ENCODE results near the gene GTF2F1.
A peak's percentile ranks its signal among the peaks of the same experiment; 100 is the strongest.
"Not testable (repeated sequence)": the region's sequence is repeated elsewhere in the genome, so short reads cannot be mapped to it uniquely, and the experiment has no call there.

Gene GTF2F1

GRCh38 chr19:6384381-6384780 lies 8.6 kb downstream of the GTF2F1 start:
- no peak for DNase-seq (ENCODE audit: low read depth)

DNA sequence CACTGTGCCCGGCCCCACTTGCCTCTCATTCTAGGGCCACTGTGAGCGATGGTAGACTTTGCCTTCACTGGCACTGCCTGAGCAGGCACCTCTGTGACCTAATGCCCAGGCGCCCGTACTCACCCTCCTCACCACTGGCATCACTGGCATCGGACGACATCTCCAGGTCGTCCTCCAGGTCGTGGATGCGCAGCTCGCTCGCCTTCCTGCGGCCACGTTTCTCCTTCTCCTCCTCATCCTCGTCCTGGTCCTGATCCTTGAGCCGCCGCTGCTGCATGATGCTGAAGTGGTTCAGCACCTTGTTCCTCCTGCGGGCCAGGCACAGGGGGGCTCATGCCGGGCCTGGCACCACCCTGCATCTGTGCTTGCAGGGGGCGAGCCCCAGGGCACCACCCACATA lies 9.8 kb downstream of the GTF2F1 start:
- no peak for DNase-seq (ENCODE audit: low read depth)

- DNase-seq (ENCODE audit: low read depth), result no peak
Observed at GRCh38 chr19:6381030-6381750, 11.8 kb downstream of the GTF2F1 start.

GRCh38 chr19:6379744-6380143 lies 13.2 kb downstream of the GTF2F1 start:
- no peak for DNase-seq (ENCODE audit: low read depth)

GRCh38 chr19:6378486-6378885 lies 14.5 kb downstream of the GTF2F1 start:
- no peak for DNase-seq (ENCODE audit: low read depth)

DNA sequence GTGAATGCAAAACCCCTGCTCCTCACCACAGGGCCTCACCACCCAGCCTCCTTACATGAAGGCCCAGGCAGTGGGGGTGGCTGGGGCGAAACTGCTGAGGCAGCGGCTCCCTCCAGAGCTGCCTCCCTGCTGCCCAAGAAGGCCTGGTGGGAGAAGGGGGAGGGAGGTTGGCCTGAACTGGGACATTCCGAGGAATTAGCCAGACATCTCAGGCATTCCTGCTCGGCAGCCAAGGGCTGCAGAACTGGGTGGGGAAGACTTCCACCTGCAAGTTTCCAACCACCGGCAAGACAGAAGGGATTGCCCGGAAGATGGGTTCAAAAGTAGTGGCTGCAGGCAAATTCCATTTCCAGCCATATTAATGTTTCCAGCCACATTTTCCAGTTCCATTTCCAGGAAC lies 14.9 kb downstream of the GTF2F1 start:
- no peak for DNase-seq (ENCODE audit: low read depth)

DNA sequence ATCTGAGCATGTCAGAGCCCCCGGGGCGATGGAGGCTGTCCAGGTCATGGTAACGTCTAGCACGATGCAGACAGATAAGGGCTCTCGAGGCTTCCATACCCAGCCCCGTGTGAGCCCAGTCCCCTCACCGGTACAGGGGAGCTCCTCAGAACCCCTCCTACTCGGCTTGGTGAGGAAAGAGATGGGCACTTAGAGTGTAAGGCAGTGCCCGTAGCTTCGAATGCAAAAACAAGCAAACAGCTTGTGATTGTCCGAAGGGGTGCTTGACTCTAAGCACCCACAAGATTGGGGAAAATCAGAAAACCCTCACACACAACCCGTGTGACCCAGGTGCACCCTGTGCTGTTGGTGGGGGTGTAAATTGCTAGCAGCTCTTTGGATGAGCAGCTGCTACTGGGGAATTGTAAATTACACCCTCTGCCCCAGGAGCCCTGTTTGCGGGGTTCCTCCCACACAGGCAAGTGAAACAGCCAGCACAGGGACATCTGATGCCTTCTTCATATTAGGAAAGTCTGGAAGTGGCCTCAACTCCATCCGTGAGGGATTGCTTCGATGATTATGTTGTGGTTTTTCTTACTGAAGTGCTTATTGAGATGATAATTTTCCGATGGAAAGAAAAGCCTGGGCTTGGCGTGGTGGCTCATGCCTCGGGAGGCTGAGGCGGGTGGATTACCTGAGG lies 16.3 kb downstream of the GTF2F1 start:
- DNase-seq (ENCODE audit: low read depth), result no peak

DNA sequence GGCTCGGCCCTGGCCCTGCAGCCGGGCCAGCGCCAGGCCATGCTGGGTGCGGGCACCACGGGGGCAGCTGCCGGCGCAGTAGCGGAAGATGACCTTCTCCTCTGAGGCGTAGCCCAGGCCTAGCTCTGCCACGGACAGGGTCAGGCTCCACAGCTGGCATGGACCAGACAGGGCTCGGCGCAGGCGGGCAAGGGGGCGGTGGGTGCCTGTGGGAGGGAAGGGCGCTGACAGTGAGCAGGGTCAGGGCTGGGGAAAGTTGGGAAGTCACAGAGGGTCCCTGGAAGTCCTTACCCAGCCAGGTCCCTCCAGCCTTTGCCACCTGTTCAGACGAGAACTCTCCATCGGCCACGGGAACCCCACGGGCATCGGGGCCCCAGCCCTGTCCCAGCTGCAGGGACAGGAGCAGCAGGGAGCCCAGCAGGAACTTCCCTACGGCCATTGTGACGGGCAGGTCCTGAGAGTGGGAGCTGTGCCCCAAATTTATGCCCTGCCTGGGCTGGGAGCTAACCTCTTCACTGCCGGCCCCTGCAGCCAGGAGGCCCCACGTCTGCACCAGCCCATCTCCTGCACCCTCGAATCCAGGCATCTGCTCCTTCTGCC lies 17.5 kb downstream of the GTF2F1 start, which contains the start of gene PSPN:
Gene PSPN (minus strand): TSS at position 523 of the 600 bp plus-strand sequence. CDS start 84 bp downstream, at position 439.
- DNase-seq (ENCODE audit: low read depth), result no peak

GRCh38 chr19:6374711-6375410 lies 18.1 kb downstream of the GTF2F1 start:
- no peak for DNase-seq (ENCODE audit: low read depth)

DNA sequence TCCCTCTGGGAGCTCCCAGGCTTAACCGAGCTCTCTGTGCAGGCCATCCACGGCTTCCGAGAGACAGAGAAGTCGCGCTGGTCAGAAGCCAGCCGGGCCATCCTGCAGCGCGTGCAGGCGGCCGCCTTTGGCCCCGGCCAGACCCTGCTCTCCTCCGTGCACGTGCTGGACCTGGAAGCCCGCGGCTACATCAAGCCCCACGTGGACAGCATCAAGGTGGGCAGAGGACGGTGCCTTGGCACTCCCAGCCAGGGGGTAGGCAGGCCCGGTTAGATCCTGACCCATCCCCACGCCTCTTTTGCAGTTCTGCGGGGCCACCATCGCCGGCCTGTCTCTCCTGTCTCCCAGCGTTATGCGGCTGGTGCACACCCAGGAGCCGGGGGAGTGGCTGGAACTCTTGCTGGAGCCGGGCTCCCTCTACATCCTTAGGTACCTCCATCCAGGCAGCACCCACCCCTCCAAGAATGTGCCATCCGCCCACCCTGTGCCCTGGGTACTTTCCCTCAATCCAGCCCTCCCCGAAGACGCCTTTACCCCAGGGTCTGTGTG lies 18.7 kb downstream of the GTF2F1 start:
- no peak for DNase-seq (ENCODE audit: low read depth)

- no peak for DNase-seq (ENCODE audit: low read depth)
Observed at GRCh38 chr19:6373813-6374108, 19.2 kb downstream of the GTF2F1 start.

GRCh38 chr19:6373096-6373812 lies 19.7 kb downstream of the GTF2F1 start:
- DNase-seq (ENCODE audit: low read depth), result peak; percentile 94

DNA sequence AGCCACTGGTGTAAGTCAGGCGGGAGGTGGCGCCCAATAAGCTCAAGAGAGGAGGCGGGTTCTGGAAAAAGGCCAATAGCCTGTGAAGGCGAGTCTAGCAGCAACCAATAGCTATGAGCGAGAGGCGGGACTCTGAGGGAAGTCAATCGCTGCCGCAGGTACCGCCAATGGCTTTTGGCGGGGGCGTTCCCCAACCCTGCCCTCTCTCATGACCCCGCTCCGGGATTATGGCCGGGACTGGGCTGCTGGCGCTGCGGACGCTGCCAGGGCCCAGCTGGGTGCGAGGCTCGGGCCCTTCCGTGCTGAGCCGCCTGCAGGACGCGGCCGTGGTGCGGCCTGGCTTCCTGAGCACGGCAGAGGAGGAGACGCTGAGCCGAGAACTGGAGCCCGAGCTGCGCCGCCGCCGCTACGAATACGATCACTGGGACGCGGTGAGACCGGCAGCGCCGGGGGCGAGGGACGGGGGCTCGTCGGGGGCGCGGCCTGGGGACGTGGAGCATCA lies 20.3 kb downstream of the GTF2F1 start, which contains the start of gene ALKBH7:
Gene ALKBH7 (plus strand): TSS at position 201 of the 502 bp plus-strand sequence. CDS start 27 bp downstream, at position 228.
- DNase-seq (ENCODE audit: low read depth), result peak; percentile 93

DNA sequence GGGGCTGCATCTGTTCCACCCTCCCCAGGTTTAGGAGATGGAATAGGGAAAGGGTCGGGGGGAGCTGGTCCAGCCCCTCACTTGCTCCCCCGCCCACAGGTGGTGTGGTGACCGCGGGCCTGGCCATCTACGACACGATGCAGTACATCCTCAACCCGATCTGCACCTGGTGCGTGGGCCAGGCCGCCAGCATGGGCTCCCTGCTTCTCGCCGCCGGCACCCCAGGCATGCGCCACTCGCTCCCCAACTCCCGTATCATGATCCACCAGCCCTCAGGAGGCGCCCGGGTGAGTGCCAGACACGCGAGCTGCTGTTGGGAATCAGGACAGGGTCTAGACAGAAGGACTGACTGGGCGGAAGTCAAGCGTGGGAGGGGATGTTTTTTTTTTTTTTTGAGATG lies 28.6 kb downstream of the GTF2F1 start:
- no peak for DNase-seq (ENCODE audit: low read depth)

GRCh38 chr19:6362351-6362801 lies 30.6 kb downstream of the GTF2F1 start:
- DNase-seq (ENCODE audit: low read depth), result peak; percentile 4

GRCh38 chr19:6362027-6362350 lies 31.0 kb downstream of the GTF2F1 start:
- DNase-seq (ENCODE audit: low read depth), result no peak

DNA sequence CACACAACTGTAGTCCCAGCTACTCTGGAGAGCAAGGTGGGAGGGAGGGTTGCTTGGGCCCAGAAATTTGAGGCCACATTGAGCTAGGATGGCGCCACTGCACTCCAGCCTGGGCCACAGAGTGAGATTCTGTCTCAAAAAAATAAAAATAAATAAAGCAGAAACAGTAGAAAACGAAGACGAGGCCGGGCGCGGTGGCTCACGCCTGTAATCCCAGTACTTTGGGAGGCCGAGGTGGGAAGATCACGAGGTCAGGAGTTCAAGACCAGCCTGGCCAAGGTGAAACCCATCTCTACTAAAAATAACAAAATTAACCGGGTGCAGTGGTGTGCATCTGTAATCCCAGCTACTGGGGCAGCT lies 32.1 kb downstream of the GTF2F1 start:
- not testable (repeated sequence) for DNase-seq (ENCODE audit: low read depth)

- not testable (repeated sequence) for DNase-seq (ENCODE audit: low read depth)
Observed at GRCh38 chr19:6360445-6360844, 32.5 kb downstream of the GTF2F1 start.

- DNase-seq (ENCODE audit: low read depth), result no peak
Observed at GRCh38 chr19:6359568-6360341, 33.2 kb downstream of the GTF2F1 start.

DNA sequence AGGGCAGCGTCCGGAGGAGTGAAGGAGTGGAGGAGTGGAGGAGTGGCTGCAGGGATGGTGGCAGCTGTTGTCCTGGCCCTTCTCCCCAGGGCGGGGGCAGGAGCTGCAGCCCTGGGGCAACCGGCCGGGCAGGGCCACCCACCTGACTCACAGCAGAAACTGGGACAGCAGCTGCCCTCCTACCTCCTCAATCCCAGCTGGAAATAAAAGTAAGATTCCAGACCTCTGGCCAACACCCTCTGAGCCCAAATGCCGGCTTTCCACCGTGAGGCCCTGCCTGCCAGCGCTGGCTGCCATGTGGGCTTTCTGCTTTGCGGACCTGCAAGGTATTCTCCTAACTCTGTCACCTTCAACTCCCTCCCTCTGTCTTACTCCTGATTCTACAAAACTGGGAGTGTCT lies 35.0 kb downstream of the GTF2F1 start:
- DNase-seq (ENCODE audit: low read depth), result no peak

DNA sequence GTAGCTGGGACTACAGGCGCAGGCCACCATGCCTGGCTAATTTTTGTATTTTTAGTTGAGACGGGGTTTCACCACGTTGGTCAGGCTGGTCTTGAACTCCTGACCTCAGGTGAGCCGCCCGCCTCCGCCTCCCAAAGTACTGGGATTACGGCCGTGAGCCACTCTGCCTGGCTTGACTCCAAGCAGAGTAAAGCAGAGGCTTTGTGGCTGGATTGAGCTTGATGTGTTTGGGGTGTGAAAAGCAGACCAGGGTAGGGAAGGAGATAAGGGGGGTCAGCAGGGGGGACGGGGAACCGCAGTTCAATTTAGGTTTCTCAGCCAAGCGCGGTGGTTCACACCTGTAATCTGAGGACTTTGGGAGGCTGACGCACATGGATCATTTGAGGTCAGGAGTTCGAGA lies 35.8 kb downstream of the GTF2F1 start:
- DNase-seq (ENCODE audit: low read depth), result no peak

Data from stimulated activated CD8-positive, alpha-beta memory T cell treated with anti-CD3 and anti-CD28 coated beads, Interleukin-12 subunit alpha, Interleukin-12 subunit beta, amount 100 ng/mL, for 1 hour (primary cell).